KMS-11 (cell line): ENCODE results near the gene TPO.

Experiments used
- H2AFZ ChIP-seq: fragments of 200-600 bp; sonication (generic); 2 replicates; pipeline ENCODE4 v1.6.1; 2016; ENCODE audit warnings: antibody characterized with exemption, mixed run types, low read depth
- H3K27ac ChIP-seq: fragments of 200-600 bp; sonication (generic); 2 replicates; pipeline ENCODE4 v1.6.1; 2016; ENCODE audit warnings: mild to moderate bottlenecking, mixed run types
- H3K27me3 ChIP-seq: fragments of 200-600 bp; sonication (generic); 2 replicates; pipeline ENCODE4 v1.6.1; 2017; ENCODE audit warnings: mild to moderate bottlenecking, low read depth, mixed run types, moderate library complexity; ENCODE audit not compliant: insufficient read depth
- H3K36me3 ChIP-seq: fragments of 200-600 bp; sonication (generic); 2 replicates; pipeline ENCODE4 v1.6.1; 2017; ENCODE audit warnings: mild to moderate bottlenecking, mixed run types; ENCODE audit not compliant: insufficient read depth
- H3K4me1 ChIP-seq: fragments of 200-600 bp; sonication (generic); 2 replicates; pipeline ENCODE4 v1.6.1; 2016; ENCODE audit warnings: mild to moderate bottlenecking, low read depth, mixed run types; ENCODE audit not compliant: poor library complexity, severe bottlenecking
- H3K4me2 ChIP-seq: fragments of 200-600 bp; sonication (generic); 2 replicates; pipeline ENCODE4 v1.7.0; 2016; ENCODE audit warnings: mild to moderate bottlenecking, mixed run types
- H3K4me3 ChIP-seq: fragments of 200-600 bp; sonication (generic); IDR thresholded peaks from 2 replicates; pipeline ENCODE4 v1.6.1; 2017; ENCODE audit warnings: low read depth, low read length, mixed read lengths; ENCODE audit not compliant: insufficient read depth
- H3K79me2 ChIP-seq: fragments of 200-600 bp; sonication (generic); 2 replicates; pipeline ENCODE4 v1.6.1; 2016; ENCODE audit warnings: low read depth, mixed run types; ENCODE audit not compliant: insufficient read depth
- H3K9ac ChIP-seq: fragments of 200-600 bp; sonication (generic); 2 replicates; pipeline ENCODE4 v1.6.1; 2016; ENCODE audit warnings: mild to moderate bottlenecking, mixed run types
- H4K20me1 ChIP-seq: fragments of 200-600 bp; sonication (generic); 2 replicates; pipeline ENCODE4 v1.6.1; 2016; ENCODE audit warnings: mild to moderate bottlenecking, mixed run types; ENCODE audit not compliant: insufficient read depth
- TF ChIP-seq, protein P1 (sequence below): fragments of 200-600 bp; sonication (generic); conservative IDR thresholded peaks from 2 replicates; pipeline ENCODE4 v1.6.1; 2017; ENCODE audit warnings: low read depth, mild to moderate bottlenecking, antibody characterized with exemption, low read length, moderate library complexity, mixed read lengths

The TPO gene

DNA sequence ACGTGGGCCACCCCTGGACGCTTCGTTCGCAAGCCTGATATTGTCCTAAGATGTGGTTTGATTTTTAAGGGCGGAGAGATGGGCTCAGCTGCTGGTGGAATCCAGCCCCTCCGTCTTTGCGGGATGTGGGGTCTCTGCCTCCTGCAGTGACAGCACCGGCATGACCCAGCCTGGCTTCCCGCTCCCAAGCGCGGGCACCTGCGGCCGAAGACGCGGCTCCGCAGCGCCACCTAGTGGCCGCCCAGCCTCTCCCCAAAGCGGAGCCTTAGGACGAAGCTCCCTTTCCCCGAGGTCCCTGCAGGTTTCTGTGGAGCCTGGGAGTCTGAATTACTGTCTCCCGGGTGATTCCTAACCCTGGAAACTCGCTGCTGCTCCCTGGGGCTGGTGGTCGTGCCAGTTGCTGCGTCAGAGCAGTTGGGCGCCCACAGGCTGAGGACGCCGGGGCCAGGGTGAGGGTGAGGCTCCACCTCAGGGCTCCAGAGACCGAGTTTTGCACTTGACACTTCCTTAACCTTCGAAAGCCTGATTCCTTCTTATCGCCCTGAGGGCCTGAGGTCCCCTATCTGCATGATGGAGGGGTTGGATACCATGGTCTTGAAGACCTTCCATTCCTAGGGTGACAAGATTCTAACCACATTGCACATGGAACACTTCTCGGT, 137.5 kb downstream of the TPO start:
- Histone ChIP-seq H3K4me3 (no peak overlapping the region), H3K79me2 (no peaks in the 10 kb centered on the region), H3K4me1 (no peaks in the 10 kb centered on the region), H3K4me2 (no peak overlapping the region), H4K20me1 (no peaks in the 10 kb centered on the region), H3K9ac (no peak overlapping the region), H3K27me3 (no peaks in the 10 kb centered on the region), H2AFZ (no peak overlapping the region), H3K27ac (no peak overlapping the region), H3K36me3 (no peaks in the 10 kb centered on the region)
- TF ChIP-seq, protein P1, sequence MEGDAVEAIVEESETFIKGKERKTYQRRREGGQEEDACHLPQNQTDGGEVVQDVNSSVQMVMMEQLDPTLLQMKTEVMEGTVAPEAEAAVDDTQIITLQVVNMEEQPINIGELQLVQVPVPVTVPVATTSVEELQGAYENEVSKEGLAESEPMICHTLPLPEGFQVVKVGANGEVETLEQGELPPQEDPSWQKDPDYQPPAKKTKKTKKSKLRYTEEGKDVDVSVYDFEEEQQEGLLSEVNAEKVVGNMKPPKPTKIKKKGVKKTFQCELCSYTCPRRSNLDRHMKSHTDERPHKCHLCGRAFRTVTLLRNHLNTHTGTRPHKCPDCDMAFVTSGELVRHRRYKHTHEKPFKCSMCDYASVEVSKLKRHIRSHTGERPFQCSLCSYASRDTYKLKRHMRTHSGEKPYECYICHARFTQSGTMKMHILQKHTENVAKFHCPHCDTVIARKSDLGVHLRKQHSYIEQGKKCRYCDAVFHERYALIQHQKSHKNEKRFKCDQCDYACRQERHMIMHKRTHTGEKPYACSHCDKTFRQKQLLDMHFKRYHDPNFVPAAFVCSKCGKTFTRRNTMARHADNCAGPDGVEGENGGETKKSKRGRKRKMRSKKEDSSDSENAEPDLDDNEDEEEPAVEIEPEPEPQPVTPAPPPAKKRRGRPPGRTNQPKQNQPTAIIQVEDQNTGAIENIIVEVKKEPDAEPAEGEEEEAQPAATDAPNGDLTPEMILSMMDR, result peak; percentile 55

- Histone ChIP-seq H4K20me1 (no peaks in the 10 kb centered on the region), H3K36me3 (no peaks in the 10 kb centered on the region), H3K27me3 (no peaks in the 10 kb centered on the region), H3K4me2 (no peak overlapping the region), H2AFZ (no peak overlapping the region), H3K79me2 (no peaks in the 10 kb centered on the region), H3K4me3 (no peak overlapping the region), H3K9ac (no peak overlapping the region), H3K27ac (no peak overlapping the region), H3K4me1 (no peaks in the 10 kb centered on the region)
- TF ChIP-seq, protein P1, result no peak
Observed at GRCh38 chr2:1551905-1552304, 138.6 kb downstream of the TPO start.

- H3K4me2 ChIP-seq, result no peak overlapping the region
- no peaks in the 10 kb centered on the region for H4K20me1 ChIP-seq
- no peak overlapping the region for H2AFZ ChIP-seq
- no peaks in the 10 kb centered on the region for H3K36me3 ChIP-seq
- TF ChIP-seq, protein P1, result no peak
- H3K9ac ChIP-seq, result no peak overlapping the region
- no peaks in the 10 kb centered on the region for H3K4me1 ChIP-seq
- H3K4me3 ChIP-seq, result no peak overlapping the region
- no peak overlapping the region for H3K27ac ChIP-seq
- no peaks in the 10 kb centered on the region for H3K79me2 ChIP-seq
- H3K27me3 ChIP-seq, result no peaks in the 10 kb centered on the region
Observed at GRCh38 chr2:1552611-1553010, 139.3 kb downstream of the TPO start.

GRCh38 chr2:1553671-1554295, 140.5 kb downstream of the TPO start:
- Histone ChIP-seq H3K4me2 (no peak overlapping the region), H3K4me1 (no peaks in the 10 kb centered on the region), H3K9ac (no peak overlapping the region), H3K4me3 (no peak overlapping the region), H3K79me2 (no peaks in the 10 kb centered on the region), H3K27ac (no peak overlapping the region), H3K36me3 (no peaks in the 10 kb centered on the region), H3K27me3 (no peaks in the 10 kb centered on the region), H2AFZ (no peak overlapping the region), H4K20me1 (no peaks in the 10 kb centered on the region)
- TF ChIP-seq, protein P1, result no peak
